MV-4-11 (cell line): ENCODE results near the gene KLHL34.
A peak's percentile ranks its signal among the peaks of the same experiment; 100 is the strongest.

Experiments used
- DNase-seq: peaks from one replicate; lab custom pipeline; 2025; lab: John Stamatoyannopoulos, UW

KLHL34 gene

GRCh38 chrX:21658152-21658737 is at the start of gene KLHL34:
Gene KLHL34, minus strand, starts transcription at chrX:21658330. Its CDS starts 542 bp downstream, at chrX:21657788.
- DNase-seq, result peak; percentile 19

GRCh38 chrX:21705225-21705624 is 47.1 kb upstream of the KLHL34 start:
- no peak for DNase-seq

GRCh38 chrX:21702725-21703124 is 44.6 kb upstream of the KLHL34 start:
- no peak for DNase-seq

- DNase-seq, result no peak
These were observed 42.8 kb upstream of the KLHL34 start for GRCh38 chrX:21700967-21701366.

GRCh38 chrX:21700275-21700674 is 42.1 kb upstream of the KLHL34 start:
- peak; percentile 44 for DNase-seq

GRCh38 chrX:21699136-21699535 is 41.0 kb upstream of the KLHL34 start:
- no peak for DNase-seq

- DNase-seq, result peak; percentile 90
These were observed 40.1 kb upstream of the KLHL34 start for GRCh38 chrX:21698272-21698671.

GRCh38 chrX:21691512-21692018 is 33.4 kb upstream of the KLHL34 start:
- peak; percentile 38 for DNase-seq

GRCh38 chrX:21683941-21684340 is 25.8 kb upstream of the KLHL34 start:
- DNase-seq, result peak; percentile 78

GRCh38 chrX:21678048-21678612 is 20.0 kb upstream of the KLHL34 start:
- no peak for DNase-seq

GRCh38 chrX:21675931-21676330 is 17.8 kb upstream of the KLHL34 start:
- DNase-seq, result no peak

GRCh38 chrX:21674430-21675186 is 16.5 kb upstream of the KLHL34 start:
- DNase-seq, result peak; percentile 21

- DNase-seq, result peak; percentile 1
These were observed 8.5 kb upstream of the KLHL34 start for GRCh38 chrX:21666679-21667078.

- DNase-seq, result peak; percentile 55
These were observed 8.1 kb upstream of the KLHL34 start for GRCh38 chrX:21666252-21666651.

- DNase-seq, result no peak
These were observed 4.6 kb upstream of the KLHL34 start for GRCh38 chrX:21662761-21663160.

- no peak for DNase-seq
These were observed 3.2 kb upstream of the KLHL34 start for GRCh38 chrX:21661316-21661715.

GRCh38 chrX:21660156-21660555 is 2.0 kb upstream of the KLHL34 start:
- no peak for DNase-seq

- no peak for DNase-seq
These were observed 1.2 kb upstream of the KLHL34 start for GRCh38 chrX:21659320-21659719.

GRCh38 chrX:21658746-21659145 is 616 bp upstream of the KLHL34 start:
- no peak for DNase-seq

GRCh38 chrX:21657318-21658151 is 595 bp downstream of the KLHL34 start:
- no peak for DNase-seq

- DNase-seq, result no peak
These were observed 1.4 kb downstream of the KLHL34 start for GRCh38 chrX:21656587-21657317.
